Prostate gland (tissue), 2 donors: Measurements from ENCODE around the gene TNNT2.

Experiments
- CTCF ChIP-seq, 4 experiments: fragments of 200-600 bp in 2 of 4; fragments of 450-650 bp in 2 of 4; sonication (generic) in 2 of 4; IDR thresholded peaks; 1 replicate in 3 of 4; 2 replicates in 1 of 4; pipeline ENCODE4 v1.5.1; 2016 to 2019; ENCODE audit warnings: antibody characterized with exemption in 4 of 4, mild to moderate bottlenecking in 2 of 4, moderate library complexity in 2 of 4
- POLR2A ChIP-seq: fragments of 450-650 bp; IDR thresholded peaks from one replicate; pipeline ENCODE4 v1.6.1; 2016; ENCODE audit warnings: antibody characterized with exemption, mild to moderate bottlenecking
- POLR2AphosphoS5 ChIP-seq: sonication (generic); formaldehyde crosslinking; IDR thresholded peaks from one replicate; pipeline ENCODE4 v1.6.1; 2017; ENCODE audit warnings: antibody characterized with exemption

GRCh38 chr1:201328576-201328975 is 48.9 kb downstream of the TNNT2 start:
- no peak for TF ChIP-seq CTCF (IDR thresholded peaks at IDR 0.05)
- TF ChIP-seq POLR2A: no peak
- no peak for TF ChIP-seq POLR2AphosphoS5
